Measurements from ENCODE around the gene IL17C. TPM values are rescaled to one million over a fixed set of nuclear protein-coding genes. Genes with fewer than 3 reads are reported as not detected.

The IL17C gene
- total and polyA plus RNA-seq, 2 of the 8 experiments (the other 6 are each of a cell fraction or from before 2014, with no cell fraction given): 1.1 to 1.9 TPM

- TF ChIP-seq CHD1 (IDR thresholded peaks at IDR 0.05; ENCODE audit: low read depth, low read length): no peak
- TF ChIP-seq SUZ12 (IDR thresholded peaks at IDR 0.05; ENCODE audit: low read length): no peak
- no peak for TF ChIP-seq E2F6 (IDR thresholded peaks at IDR 0.05)
- TF ChIP-seq BACH1 (IDR thresholded peaks at IDR 0.05; ENCODE audit: low read length): no peak
Measured at GRCh38 chr16:88605186-88606147, 32.9 kb upstream of the IL17C start (continued).

Data from H1 (cell line).